Measurements from ENCODE around the gene USP10. TPM values are rescaled to one million over a fixed set of nuclear protein-coding genes. Genes with fewer than 3 reads are reported as not detected.

USP10 gene
- total RNA-seq = 69.6 and 74.6 TPM in 2 replicates

GRCh38 chr16:84699712-84700445 is at the start of gene USP10:
USP10 (plus strand) TSS chr16:84700000; CDS start chr16:84700091, 91 bp downstream.

GRCh38 chr16:84819644-84820304 is 120.0 kb downstream of the USP10 start, which contains the start of gene CRISPLD2:
CRISPLD2 (plus strand) TSS chr16:84819985; CDS start chr16:84838496, 18,511 bp downstream.

Other genes with a start within 250 kb of the USP10 start
- gene MEAK7, start 195.3 kb upstream of the USP10 start, total RNA-seq = 18.2 and 21.9 TPM in 2 replicates
- 224 and 273 TPM in 2 replicates for gene COTL1, start 81.9 kb upstream of the USP10 start, total RNA-seq
- 49.9 and 64.7 TPM in 2 replicates for gene KLHL36, start 51.5 kb upstream of the USP10 start, total RNA-seq
- gene CRISPLD2, start 120.0 kb downstream of the USP10 start, total RNA-seq = 0.33 and 0.38 TPM in 2 replicates